NCI-H2171 treated with DMSO at 0.1 percent for 48 hours (cell line): ENCODE measurements around the gene DNMT1.

ENCODE experiments used
- DNase-seq: peaks from one replicate; lab custom pipeline; 2025; lab: John Stamatoyannopoulos, UW

Gene DNMT1

DNA sequence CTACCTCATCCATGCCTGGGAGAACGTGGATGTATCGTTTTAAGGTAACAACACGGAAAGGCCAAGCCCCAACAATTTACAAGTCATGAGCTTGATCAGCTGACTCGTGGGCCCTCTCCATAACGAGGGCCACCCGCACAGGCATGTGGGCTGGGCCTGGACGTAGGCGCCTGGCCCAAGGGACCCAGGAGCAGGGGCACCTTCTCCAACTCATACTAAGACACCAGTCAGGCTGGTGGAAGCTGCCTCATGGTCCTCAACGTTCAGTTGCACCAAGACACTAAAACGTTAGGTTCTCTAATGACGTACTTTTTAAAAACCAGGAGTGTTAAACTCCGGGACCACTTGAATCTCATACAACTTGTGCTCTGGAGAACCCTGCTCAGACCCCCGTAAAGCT lies 53.3 kb downstream of the DNMT1 start:
- no peak for DNase-seq

DNA sequence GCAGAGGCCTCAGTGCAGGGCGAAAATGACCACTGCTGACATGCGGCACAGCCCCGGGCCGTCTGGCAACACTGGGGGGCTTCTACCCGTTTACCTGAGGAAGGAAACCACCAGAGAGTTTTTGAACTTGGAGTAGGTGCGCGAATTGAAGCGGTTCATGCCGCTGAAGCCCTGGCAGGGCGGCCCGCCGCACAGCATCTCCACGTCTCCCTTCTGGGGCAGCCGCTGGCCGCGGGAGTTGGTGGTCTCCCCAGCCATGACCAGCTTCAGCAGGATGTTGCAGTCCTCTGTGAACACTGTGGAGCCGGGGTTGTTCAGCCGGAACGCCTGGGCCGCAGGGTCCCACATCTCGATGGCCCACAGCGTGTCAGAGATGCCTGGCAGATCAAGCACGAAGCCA lies 54.8 kb downstream of the DNMT1 start:
- DNase-seq = no peak

- no peak for DNase-seq
Observed at GRCh38 chr19:10138879-10139795, 55.6 kb downstream of the DNMT1 start.

DNA sequence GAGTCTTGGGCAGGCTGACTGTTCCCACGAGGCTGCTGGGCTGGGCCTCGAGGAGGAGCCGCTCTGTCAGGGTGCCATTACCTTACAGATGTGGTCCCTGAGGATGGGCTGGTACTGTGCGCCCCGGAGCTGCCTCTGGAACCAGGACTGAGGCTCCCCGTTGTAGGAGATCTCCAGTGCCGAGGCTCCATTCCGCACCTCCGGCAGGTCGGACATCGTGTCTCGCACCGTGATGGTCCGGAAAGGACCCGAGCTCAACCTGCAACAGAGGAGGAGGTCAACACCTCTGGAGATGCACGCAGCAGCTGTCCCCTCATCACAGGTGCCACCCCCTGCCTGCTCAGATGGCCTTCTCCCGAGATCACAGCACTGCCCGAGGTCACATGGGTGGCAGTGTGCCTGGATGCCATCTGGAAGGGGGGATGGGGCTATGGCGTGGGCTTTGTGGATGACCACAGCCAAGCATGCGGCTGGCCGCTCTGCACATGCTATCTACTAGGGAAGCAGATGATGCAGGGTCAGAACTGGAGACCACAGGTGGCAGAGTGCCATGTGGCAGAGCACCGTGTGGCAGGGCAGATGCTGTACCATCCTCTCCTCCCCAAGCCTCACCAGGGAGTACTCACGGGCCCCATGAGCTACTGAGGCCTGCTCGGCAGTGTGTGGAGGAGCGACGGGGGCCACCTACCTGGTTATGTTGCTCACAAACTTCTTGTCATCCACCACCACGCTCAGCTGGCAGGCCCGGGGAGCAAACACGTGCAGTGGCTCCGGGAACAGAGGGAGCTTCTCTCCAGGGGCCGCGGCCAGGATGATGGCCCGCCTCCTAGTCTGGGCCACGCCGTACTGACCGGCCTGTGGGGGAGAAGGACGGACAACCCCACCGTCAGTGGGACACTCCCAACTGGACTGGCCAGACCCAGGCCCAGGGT lies 56.7 kb downstream of the DNMT1 start:
- DNase-seq = no peak

DNA sequence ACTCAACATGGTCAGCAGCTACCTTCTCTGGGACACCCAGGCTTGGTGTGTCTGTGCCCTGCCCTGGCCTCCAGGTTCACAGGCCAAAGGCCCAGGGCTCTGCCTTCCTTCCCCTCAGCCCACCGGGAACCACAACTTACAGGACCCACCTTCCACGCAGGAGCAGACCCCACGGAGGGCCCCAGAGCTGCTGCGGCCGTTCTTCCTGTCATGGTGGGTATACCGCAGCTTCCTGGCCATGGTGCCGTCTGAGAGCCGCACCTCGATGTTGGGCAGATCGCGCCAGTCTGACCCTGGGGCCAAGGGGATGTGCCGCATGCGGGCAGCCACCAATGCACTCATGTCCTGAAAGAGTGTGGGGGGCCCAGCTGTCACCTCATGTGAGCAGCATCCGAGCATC lies 57.8 kb downstream of the DNMT1 start:
- DNase-seq = no peak

GRCh38 chr19:10135551-10136334 lies 59.0 kb downstream of the DNMT1 start:
- no peak for DNase-seq

DNA sequence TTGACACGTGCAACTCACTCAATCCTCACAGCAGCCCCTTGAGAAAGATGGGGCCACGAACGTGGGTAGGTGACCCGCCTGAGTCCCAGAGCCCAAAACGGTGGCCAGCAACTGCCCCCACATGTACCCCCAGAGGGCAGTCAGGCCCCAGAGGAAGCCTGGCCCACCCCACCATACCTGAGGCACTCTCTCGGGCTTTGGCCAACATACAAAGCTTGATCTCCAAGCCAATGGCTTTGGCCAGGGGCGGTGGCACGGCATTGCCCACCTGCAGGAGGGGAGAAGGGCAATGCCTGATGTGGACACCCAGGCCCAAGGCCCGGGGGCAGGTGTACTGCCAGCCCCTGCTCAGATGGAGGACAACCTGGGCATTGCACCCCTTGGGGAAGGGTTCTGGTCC lies 60.7 kb downstream of the DNMT1 start:
- no peak for DNase-seq

- no peak for DNase-seq
Observed at GRCh38 chr19:10133596-10133995, 61.2 kb downstream of the DNMT1 start.

DNA sequence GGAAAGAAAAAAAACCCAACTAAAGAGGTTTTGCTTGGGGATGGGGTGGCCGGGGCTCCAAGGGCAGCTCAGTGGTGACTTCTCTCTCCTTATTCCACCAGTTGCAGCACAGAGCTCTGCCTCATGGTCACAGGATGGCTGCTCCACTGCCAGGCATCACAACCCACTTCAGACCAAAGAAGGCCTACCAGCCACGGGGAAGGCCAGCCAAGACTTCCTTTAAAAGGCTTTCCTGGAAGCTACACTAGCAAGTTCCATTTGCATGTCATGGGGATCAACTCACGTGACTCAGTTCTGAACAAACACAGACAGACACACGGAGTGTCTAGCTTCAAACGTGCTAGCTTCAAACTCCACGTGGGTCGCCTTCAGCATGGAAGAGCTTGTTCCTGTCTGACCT lies 61.8 kb downstream of the DNMT1 start:
- DNase-seq = no peak

DNA sequence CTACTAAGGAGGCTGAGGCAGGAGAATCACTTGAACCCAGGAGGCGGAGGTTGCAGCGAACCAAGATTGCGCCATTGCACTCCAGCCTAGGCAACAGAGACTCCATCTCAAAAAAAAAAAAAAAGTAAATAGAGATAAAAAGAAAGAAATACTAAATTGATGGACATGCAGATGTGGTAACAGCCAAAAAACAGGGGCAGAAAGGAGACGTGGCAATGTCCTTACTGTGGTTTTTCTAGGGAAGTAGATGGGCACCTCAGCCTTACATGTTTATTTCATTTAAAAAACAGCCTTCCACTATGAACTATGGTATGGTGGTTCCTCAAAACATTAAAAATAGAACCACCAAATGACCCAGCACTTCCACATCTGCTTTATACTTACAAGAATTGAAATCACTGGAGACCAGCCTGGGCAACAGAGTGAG lies 68.5 kb downstream of the DNMT1 start:
- no peak for DNase-seq

- no peak for DNase-seq
Observed at GRCh38 chr19:10124429-10124828, 70.3 kb downstream of the DNMT1 start.

- no peak for DNase-seq
Observed at GRCh38 chr19:10122045-10122444, 72.7 kb downstream of the DNMT1 start.

- DNase-seq = no peak
Observed at GRCh38 chr19:10120538-10121189, 74.1 kb downstream of the DNMT1 start.

- no peak for DNase-seq
Observed at GRCh38 chr19:10118960-10119359, 75.8 kb downstream of the DNMT1 start.

DNA sequence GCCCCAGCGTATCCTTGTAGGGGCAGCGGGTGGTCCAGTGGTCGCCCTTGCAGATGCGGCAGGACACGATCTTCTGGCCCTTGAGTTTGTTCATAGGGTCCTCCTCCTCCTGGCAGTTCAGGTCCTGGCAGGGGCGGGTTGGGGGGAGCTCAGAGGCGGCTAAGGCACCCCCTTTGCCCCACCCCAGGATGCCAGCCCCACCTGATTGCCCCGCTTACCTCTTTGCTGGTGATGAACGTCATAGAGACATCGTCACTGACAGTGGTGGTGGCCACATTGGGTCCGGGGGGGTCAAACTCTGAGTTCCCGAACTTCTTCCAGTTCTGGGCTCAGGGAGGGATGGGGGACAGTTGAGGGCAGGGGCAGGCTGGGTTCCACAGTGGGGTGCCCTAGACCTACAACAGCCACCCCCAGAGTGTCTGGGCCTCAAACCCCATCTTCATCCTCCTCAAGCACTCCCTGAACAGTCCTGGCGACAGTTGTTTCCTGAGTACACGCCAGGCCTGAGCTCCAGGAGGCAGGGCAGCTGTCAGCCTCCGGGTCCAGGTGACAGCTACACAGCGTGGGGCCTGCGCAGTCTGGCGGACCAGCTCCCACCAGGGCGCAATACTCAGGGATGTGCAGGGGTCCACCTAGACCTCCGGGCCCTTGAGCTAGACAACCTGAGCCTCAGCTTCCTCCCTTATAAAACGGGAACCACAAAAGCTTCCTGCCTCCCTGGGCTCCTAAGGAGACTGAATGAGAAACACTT lies 77.7 kb downstream of the DNMT1 start:
- DNase-seq = no peak

- DNase-seq = no peak
Observed at GRCh38 chr19:10116085-10116865, 78.5 kb downstream of the DNMT1 start.

DNA sequence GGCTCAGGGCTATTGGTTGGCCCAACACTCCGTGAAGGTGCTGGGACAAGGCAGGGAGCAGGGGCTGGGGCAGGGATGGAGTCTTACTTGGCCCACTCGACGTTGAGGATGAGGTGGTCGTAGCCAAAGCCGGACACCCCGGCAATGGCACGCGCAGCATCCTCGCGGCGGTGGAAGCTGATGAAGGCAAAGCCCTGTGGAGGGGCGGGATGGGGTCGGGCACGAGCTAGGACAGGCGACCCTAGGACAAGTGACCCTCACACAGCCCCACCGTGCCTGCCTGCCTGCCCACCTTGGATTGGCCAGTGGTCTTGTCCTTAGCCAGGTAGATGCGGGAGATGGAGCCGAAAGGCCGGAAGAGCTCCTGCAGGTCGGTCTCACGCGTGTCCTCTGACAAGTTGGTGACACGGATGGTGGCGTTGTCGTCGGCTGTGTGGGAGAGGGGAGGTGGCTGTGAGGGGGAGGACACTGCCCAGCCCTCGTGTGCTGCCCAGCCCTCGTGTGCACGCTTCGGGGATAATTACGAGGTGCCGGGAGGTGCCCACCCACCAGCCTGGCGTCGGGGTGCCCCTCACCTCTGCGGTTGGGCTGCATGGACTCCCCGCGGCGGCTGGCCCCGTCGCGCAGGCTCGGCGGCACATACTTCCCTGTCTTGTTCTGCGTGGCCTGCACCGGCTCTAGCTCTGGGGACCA lies 79.2 kb downstream of the DNMT1 start:
- no peak for DNase-seq

DNA sequence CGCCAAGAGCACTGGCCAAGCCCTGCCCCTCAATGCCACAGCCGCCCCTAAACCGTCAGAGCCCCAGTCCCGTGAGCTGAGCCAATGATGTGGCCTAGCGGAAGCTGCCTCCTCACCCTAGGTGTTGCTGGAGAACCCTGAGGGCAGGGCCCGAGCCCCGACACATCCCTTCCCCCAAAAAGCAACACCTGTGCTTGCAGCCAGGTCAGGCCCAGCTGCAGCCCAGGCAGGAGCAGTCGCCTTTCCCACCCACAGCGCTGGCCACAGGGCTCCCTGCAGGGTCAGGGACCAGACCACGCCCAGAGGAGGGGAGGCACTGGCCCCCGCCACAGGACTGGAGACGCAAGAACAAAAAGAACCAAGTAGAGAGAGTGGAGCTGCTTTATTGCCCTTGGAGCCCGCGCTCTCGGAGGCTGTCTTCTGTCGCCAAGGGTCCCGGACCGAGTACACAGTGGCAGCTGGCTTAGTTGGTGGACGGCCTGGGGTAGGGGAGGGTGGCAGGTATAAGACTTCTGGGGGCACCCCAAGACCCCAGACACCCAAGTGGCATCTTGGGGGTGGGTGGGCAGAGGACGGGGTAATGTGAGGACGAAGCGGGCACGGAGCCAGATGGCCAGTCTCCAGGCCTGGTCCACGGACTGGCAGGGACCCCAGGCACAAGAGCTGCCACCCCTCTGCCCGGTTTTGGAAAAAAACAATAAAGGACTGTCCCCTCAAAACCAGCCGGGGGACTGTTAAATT lies 79.9 kb downstream of the DNMT1 start:
- DNase-seq = no peak
